ENCODE data around the gene MRPL33. TPM values are rescaled to one million over a fixed set of nuclear protein-coding genes. Genes with fewer than 3 reads are reported as not detected.
A peak's percentile ranks its signal among the peaks of the same experiment; 100 is the strongest.

The MRPL33 gene
- total and polyA plus RNA-seq, 2 of the 13 experiments (the other 11 are each of a cell fraction or from before 2014, with no cell fraction given), result 69.7 to 218 TPM

DNA sequence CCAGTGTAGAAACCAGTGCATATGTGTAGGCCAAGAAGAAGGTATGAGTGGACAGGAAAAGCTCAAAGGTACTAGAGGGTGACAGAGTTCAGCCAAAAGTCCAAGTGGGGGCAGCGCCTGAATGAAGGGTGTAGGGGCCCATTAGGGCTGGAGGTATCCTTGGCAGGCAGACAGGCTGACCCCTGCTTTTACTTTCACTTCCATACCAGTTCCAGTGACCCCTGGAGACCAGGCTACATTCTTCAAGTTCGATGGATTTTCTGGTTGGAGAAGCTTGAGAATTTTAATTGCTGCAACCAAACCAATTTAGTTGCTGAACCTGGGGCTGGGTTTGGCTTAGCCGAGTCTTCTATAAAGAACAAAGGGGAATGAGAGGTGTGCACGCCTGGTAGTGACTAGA is 42.3 kb upstream of the MRPL33 start (continued):
- no peak for TF ChIP-seq TARDBP (CRISPR knock-in tag; IDR thresholded peaks at IDR 0.05)
- TF ChIP-seq HNF4G (IDR thresholded peaks at IDR 0.05; ENCODE audit: borderline replicate concordance, low read depth, low read length), result peak; percentile 72
- TF ChIP-seq HNF4G (CRISPR knock-in tag; IDR thresholded peaks at IDR 0.05; ENCODE audit: borderline replicate concordance, low read depth), result no peak
- TF ChIP-seq, protein P1, sequence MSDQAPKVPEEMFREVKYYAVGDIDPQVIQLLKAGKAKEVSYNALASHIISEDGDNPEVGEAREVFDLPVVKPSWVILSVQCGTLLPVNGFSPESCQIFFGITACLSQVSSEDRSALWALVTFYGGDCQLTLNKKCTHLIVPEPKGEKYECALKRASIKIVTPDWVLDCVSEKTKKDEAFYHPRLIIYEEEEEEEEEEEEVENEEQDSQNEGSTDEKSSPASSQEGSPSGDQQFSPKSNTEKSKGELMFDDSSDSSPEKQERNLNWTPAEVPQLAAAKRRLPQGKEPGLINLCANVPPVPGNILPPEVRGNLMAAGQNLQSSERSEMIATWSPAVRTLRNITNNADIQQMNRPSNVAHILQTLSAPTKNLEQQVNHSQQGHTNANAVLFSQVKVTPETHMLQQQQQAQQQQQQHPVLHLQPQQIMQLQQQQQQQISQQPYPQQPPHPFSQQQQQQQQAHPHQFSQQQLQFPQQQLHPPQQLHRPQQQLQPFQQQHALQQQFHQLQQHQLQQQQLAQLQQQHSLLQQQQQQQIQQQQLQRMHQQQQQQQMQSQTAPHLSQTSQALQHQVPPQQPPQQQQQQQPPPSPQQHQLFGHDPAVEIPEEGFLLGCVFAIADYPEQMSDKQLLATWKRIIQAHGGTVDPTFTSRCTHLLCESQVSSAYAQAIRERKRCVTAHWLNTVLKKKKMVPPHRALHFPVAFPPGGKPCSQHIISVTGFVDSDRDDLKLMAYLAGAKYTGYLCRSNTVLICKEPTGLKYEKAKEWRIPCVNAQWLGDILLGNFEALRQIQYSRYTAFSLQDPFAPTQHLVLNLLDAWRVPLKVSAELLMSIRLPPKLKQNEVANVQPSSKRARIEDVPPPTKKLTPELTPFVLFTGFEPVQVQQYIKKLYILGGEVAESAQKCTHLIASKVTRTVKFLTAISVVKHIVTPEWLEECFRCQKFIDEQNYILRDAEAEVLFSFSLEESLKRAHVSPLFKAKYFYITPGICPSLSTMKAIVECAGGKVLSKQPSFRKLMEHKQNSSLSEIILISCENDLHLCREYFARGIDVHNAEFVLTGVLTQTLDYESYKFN (CRISPR knock-in tag; conservative IDR thresholded peaks at IDR 0.05), result 0 out of 2 replicates have a peak, but pooled peaks have one; percentile 36
- no peak for TF ChIP-seq ZNF232 (CRISPR knock-in tag; IDR thresholded peaks at IDR 0.05; ENCODE audit: borderline replicate concordance)
- no peak for TF ChIP-seq POGZ (CRISPR knock-in tag; IDR thresholded peaks at IDR 0.05)
- TF ChIP-seq, protein P2, sequence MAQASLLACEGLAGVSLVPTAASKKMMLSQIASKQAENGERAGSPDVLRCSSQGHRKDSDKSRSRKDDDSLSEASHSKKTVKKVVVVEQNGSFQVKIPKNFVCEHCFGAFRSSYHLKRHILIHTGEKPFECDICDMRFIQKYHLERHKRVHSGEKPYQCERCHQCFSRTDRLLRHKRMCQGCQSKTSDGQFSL (CRISPR knock-in tag; IDR thresholded peaks at IDR 0.05), result no peak
- TF ChIP-seq, protein P3, sequence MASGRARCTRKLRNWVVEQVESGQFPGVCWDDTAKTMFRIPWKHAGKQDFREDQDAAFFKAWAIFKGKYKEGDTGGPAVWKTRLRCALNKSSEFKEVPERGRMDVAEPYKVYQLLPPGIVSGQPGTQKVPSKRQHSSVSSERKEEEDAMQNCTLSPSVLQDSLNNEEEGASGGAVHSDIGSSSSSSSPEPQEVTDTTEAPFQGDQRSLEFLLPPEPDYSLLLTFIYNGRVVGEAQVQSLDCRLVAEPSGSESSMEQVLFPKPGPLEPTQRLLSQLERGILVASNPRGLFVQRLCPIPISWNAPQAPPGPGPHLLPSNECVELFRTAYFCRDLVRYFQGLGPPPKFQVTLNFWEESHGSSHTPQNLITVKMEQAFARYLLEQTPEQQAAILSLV (CRISPR knock-in tag; IDR thresholded peaks at IDR 0.05; ENCODE audit: borderline replicate concordance), result no peak
- TF ChIP-seq, protein P4, sequence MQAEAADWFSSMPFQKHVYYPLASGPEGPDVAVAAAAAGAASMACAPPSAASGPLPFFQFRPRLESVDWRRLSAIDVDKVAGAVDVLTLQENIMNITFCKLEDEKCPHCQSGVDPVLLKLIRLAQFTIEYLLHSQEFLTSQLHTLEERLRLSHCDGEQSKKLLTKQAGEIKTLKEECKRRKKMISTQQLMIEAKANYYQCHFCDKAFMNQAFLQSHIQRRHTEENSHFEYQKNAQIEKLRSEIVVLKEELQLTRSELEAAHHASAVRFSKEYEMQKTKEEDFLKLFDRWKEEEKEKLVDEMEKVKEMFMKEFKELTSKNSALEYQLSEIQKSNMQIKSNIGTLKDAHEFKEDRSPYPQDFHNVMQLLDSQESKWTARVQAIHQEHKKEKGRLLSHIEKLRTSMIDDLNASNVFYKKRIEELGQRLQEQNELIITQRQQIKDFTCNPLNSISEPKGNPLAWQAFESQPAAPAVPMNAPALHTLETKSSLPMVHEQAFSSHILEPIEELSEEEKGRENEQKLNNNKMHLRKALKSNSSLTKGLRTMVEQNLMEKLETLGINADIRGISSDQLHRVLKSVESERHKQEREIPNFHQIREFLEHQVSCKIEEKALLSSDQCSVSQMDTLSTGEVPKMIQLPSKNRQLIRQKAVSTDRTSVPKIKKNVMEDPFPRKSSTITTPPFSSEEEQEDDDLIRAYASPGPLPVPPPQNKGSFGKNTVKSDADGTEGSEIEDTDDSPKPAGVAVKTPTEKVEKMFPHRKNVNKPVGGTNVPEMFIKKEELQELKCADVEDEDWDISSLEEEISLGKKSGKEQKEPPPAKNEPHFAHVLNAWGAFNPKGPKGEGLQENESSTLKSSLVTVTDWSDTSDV (CRISPR knock-in tag; IDR thresholded peaks at IDR 0.05), result no peak
- TF ChIP-seq, protein P5, sequence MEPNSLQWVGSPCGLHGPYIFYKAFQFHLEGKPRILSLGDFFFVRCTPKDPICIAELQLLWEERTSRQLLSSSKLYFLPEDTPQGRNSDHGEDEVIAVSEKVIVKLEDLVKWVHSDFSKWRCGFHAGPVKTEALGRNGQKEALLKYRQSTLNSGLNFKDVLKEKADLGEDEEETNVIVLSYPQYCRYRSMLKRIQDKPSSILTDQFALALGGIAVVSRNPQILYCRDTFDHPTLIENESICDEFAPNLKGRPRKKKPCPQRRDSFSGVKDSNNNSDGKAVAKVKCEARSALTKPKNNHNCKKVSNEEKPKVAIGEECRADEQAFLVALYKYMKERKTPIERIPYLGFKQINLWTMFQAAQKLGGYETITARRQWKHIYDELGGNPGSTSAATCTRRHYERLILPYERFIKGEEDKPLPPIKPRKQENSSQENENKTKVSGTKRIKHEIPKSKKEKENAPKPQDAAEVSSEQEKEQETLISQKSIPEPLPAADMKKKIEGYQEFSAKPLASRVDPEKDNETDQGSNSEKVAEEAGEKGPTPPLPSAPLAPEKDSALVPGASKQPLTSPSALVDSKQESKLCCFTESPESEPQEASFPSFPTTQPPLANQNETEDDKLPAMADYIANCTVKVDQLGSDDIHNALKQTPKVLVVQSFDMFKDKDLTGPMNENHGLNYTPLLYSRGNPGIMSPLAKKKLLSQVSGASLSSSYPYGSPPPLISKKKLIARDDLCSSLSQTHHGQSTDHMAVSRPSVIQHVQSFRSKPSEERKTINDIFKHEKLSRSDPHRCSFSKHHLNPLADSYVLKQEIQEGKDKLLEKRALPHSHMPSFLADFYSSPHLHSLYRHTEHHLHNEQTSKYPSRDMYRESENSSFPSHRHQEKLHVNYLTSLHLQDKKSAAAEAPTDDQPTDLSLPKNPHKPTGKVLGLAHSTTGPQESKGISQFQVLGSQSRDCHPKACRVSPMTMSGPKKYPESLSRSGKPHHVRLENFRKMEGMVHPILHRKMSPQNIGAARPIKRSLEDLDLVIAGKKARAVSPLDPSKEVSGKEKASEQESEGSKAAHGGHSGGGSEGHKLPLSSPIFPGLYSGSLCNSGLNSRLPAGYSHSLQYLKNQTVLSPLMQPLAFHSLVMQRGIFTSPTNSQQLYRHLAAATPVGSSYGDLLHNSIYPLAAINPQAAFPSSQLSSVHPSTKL (CRISPR knock-in tag; IDR thresholded peaks at IDR 0.05), result peak; percentile 37
- TF ChIP-seq, protein P6, sequence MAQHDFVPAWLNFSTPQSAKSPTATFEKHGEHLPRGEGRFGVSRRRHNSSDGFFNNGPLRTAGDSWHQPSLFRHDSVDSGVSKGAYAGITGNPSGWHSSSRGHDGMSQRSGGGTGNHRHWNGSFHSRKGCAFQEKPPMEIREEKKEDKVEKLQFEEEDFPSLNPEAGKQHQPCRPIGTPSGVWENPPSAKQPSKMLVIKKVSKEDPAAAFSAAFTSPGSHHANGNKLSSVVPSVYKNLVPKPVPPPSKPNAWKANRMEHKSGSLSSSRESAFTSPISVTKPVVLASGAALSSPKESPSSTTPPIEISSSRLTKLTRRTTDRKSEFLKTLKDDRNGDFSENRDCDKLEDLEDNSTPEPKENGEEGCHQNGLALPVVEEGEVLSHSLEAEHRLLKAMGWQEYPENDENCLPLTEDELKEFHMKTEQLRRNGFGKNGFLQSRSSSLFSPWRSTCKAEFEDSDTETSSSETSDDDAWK (CRISPR knock-in tag; IDR thresholded peaks at IDR 0.05), result no peak
- TF ChIP-seq, protein P7, sequence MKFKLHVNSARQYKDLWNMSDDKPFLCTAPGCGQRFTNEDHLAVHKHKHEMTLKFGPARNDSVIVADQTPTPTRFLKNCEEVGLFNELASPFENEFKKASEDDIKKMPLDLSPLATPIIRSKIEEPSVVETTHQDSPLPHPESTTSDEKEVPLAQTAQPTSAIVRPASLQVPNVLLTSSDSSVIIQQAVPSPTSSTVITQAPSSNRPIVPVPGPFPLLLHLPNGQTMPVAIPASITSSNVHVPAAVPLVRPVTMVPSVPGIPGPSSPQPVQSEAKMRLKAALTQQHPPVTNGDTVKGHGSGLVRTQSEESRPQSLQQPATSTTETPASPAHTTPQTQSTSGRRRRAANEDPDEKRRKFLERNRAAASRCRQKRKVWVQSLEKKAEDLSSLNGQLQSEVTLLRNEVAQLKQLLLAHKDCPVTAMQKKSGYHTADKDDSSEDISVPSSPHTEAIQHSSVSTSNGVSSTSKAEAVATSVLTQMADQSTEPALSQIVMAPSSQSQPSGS (CRISPR knock-in tag; IDR thresholded peaks at IDR 0.05), result no peak
